ENCODE data around the gene MROH9.
"Not testable (repeated sequence)": the region's sequence is repeated elsewhere in the genome, so short reads cannot be mapped to it uniquely, and the experiment has no call there.

MROH9 gene, protein sequence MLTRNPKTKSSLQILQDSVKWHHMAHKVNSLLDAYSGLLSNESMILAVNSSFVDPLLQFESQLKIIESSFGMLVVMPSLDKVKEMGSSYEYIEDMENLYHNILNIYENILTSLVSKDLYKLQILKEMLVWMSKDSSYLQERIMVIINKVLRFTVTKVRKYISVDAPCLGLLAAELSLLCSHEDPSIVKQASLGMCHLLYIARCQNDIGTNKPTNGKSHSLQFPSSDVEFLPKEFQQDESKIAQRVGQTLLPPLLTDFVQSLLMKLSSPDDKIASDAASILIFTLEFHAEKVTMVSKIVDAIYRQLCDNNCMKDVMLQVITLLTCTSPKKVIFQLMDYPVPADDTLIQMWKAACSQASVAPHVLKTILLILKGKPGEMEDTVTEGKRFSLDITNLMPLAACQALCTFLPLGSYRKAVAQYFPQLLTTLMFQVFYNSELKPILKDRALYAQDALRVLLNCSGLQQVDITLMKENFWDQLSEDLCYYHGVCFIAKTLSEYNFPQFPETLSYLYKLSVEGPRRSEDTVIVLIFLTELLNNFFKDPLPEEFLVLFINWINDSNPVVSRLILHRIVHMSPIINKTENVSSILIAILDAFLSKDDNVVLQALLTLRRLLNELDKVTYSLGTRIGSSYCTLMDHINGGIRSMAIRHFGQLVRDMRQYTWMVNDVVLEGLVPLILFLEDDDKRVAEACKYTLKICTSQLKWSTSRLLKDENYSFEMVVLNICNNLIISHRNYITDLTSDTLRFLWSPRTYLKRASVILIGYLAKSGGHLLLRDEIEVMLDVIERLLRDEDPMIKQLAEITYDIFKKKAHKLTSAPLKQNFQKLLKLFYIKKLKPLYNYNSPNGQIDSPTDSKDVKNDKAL

GRCh38 chr1:170935231-170935630, at the start of gene MROH9:
TSS of gene MROH9 (plus strand) at chr1:170935534. CDS start at chr1:170945557, 10,023 bp downstream.
- DNase-seq (ENCODE audit: low read depth), result no peak

- no peak for DNase-seq (ENCODE audit: low read depth)
Measured at GRCh38 chr1:170885551-170885950, 49.8 kb upstream of the MROH9 start.

GRCh38 chr1:170886460-170886859, 48.9 kb upstream of the MROH9 start:
- DNase-seq (ENCODE audit: low read depth), result no peak

DNA sequence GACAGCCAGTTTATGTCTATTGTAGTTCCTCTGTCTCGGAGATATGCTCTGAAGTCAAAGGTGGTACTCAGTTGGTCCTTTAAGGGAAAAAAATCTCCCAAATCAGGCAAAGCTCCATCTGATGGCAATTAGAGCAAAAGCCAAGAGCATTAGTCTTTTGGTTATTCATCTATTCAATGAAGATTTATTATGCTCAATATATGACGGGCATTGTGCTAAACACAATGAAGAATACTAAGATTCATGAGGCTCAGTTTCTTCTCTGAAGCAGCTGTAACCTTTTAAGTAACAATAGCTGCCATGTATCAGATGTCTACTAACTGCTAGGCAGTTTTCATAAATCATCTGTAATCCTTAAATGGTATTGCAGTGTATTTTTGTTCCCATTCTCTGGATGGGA, 47.6 kb upstream of the MROH9 start:
- DNase-seq (ENCODE audit: low read depth), result no peak

- no peak for DNase-seq (ENCODE audit: low read depth)
Measured at GRCh38 chr1:170891872-170892271, 43.5 kb upstream of the MROH9 start.

DNA sequence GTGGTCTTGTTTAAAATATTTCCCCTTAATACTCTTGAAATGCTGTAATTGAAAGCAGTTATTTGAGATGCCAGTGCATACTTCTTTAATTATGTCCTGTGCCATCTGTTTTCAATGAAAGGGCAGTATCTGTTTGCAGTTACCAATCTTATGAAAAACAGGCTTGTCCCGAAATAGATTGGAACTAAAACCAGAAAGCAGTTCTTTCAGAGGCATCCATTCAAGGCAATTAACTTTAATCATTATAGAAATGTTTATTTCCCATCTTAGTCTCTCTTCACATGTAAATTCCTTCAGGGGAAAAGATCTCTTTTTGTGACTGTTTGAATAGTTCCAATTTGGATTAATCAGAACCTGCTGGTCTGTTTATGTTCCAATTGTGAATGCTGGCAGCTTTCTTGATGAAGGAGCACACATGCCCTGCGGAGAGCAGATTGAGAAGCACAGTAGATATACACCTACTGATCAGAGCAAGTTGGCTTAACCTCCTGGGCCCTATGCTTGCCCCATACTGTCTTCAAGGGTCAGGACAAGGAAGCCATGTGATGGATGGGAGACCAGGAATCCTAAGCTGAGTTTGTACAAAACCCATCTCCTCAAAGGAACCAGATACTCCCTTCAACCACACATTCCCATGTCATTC, 41.6 kb upstream of the MROH9 start:
- no peak for DNase-seq (ENCODE audit: low read depth)

DNA sequence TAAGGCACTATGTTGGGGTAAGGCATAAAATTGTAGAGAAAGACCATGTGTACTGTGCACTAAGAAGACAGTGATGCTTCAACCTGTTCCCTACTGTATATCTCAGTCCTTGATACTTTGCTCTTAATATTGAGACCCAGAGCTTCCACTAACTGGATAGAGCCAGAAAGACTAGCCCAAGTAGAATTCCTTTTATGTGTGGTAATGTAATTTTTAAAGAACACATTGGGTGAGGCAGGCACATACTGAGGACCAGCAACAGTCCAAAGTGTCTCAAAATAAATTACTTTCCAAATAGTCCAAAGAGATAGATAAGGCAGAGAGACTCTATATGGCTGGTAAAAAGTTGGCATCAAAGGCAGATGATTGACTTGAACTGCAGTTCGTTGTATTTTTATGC, 31.4 kb upstream of the MROH9 start:
- DNase-seq (ENCODE audit: low read depth), result no peak

GRCh38 chr1:170908942-170909341, 26.4 kb upstream of the MROH9 start:
- no peak for DNase-seq (ENCODE audit: low read depth)

DNA sequence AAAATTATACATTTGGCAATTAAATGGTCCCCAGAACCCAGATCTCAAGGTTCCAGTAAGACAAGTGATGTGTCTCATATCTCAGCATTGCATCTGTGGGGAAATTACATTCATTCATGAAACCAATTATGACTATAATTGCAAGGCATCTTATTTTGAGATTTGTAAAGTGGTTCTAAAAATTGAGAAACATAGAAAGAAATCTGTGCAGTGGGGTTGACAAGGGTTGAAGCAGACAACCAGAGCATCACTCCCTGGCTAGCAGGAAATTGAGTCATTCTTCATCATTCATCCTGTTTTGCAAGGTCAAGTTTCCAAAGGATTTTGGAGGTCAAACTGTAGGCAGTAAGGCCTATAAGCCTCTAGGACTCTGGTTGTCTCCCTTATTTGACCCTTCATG, 25.1 kb upstream of the MROH9 start:
- no peak for DNase-seq (ENCODE audit: low read depth)

GRCh38 chr1:170917373-170917772, 18.0 kb upstream of the MROH9 start:
- DNase-seq (ENCODE audit: low read depth), result no peak

DNA sequence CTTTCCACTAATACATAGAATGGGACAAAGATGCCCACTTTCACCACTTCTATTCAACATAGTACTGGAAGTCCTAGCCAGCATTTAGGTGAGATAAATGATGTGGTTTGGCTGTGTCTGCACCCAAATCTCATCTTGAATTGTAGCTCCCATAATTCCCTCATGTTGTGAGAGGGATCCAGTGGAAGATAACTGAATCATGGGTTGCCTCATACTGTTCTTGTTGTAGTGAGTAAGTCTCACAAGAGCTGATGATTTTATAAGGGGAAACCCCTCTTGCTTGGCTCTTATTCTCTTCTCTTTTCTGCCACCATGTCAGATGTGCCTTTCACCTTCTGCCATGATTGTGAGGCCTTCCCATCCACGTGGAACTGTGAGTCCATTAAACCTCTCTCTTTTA, 10.7 kb upstream of the MROH9 start:
- not testable (repeated sequence) for DNase-seq (ENCODE audit: low read depth)

DNA sequence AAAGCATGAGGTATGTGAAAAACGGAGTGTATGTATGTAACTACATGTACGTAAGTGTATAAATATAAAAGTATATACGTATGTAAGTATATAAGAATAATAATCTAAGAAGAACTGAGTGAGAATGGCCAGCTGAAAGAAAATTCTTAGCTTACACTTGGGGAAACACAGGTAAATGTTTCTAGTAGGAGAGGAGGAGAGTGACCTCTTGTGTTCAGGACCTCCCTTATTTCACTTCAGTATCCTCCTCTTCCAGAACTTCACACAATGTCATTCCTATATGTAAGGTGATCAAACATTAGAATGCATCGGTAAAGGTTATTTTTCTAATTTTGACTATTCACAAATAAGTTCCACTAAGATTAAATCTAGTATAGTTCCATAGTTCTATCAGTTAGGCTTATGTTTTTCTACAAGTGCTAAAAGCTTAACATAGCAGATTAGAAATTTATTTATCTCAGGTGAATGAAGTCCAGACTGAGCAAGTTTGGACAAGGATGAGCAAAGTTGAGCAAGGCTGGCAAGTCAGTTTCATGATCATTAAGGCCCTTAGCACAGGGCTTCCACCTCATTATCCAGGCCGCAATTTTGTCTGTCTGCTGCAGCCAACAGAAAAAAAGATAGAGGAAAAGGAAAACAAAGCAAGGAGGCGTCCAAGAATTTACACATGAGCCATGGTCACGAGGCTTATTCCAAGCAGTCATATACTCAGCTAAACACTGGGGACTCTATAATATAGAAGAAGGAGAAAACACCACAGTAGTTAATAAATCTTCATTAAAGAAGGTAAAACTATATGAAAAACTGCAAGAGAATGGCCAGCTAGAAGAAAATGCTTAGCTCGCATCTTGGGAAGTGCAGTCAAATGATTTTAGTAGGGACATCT, 7.1 kb upstream of the MROH9 start:
- no peak for DNase-seq (ENCODE audit: low read depth)

DNA sequence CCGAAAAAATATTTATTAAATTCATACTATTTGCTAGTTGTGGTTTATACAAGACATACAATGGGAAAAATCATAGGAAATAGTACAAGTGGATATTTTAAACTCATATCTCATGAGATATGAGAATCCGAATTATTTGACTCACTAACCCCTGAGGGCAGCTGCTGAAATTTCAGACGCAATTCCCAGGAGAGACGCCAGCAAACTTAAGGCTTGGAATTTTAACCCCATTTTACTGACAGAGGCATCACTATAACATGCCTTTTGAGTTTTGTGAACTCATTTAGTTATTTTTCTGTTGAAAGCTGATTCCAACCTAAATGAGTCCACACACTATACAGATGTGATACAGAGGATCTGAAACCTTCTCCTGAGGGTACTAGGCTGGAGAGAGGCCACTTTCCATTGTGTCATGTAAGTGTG, 5.9 kb upstream of the MROH9 start:
- DNase-seq (ENCODE audit: low read depth), result no peak

DNA sequence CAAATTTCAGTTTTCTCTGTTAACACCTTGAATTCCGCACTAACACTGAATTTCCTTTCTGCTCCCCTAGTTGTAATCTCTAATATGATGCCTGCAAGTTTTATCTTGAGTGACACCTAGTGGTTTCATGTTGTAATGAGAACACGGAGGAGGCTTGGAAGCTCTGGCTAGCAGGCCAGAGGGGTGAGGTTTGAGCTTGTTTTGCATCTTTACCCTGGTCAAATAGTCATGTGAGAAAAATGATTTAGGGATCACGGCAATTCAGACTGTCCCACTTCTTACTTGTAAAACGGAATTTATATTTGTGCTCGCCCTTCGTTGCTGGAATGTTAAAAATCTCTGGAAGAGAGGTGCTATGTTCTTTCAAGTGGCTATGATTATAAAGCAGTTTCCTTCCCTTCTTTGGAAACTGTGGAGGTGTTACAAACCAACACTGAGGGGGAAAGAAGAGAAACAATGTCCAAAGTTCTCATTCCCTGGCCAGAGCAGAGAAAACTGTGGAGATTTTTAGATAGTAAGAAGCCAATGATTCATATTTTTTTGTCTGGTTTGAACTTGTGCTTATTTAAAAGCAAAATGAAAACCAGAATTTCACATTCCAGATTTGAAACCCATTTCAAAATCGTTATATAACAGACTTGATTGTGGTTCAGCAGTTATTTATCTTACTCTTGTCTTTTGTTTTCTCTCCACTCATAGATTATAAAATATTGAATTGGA, 5.3 kb upstream of the MROH9 start:
- DNase-seq (ENCODE audit: low read depth), result no peak

DNA sequence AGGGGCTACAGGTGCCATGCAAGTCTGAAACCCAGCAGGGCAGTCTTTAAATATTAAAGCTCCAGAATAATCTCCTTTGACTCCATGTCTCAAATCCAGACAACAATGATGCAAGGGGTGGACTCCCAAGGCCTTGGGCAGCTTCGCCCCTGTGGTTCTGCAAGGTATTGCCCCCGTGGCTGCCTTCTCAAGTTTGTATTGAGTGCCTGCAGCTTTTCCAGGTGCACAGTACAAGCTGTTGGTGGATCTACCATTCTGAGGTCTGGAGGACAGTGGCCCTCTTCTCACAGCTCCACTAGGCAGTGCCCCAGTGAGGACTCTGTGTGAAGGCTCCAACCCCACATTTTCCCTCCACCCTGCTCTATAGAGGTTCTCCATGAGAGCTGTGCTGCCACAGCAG, 3.7 kb upstream of the MROH9 start:
- no peak for DNase-seq (ENCODE audit: low read depth)

- DNase-seq (ENCODE audit: low read depth), result no peak
Measured at GRCh38 chr1:170932236-170932635, 3.1 kb upstream of the MROH9 start.

- no peak for DNase-seq (ENCODE audit: low read depth)
Measured at GRCh38 chr1:170938281-170938680, 2.9 kb downstream of the MROH9 start.

DNA sequence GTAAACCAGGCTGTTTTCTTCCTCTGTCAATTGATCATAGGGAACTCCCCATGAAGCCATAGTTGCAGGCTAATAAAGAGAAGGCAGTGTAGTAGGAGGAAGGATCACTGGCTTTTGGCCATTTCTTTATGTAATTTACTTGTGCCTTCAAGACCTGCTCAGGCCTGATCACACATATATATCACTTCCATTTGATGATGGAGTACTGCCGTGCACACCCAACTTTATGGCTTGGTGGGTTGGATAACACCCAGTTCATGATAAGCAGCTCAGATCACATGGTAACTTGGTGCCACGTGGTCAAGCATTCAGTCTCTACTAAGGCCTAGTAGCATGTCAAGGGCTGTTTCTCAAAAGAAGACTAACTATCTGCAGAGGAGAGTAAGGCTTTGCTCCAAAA, 4.1 kb downstream of the MROH9 start:
- DNase-seq (ENCODE audit: low read depth), result no peak

- DNase-seq (ENCODE audit: low read depth), result not testable (repeated sequence)
Measured at GRCh38 chr1:170951744-170952143, 16.4 kb downstream of the MROH9 start.

DNA sequence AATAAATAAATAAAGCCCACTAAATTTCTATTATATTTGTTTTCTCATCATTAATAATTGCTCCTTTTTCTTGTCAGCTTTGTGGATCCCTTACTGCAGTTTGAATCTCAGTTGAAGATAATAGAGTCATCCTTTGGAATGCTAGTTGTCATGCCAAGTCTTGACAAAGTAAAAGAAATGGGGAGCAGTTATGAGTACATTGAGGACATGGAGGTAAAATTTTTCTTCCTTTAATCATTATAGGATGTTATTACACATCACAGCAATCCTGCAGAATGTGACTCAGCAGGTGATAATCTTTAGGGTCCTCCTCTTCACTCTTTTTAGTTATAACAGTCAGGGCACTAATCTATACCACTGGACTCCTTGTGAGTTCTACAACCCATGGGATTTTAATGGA, 24.1 kb downstream of the MROH9 start:
- no peak for DNase-seq (ENCODE audit: low read depth)

- no peak for DNase-seq (ENCODE audit: low read depth)
Measured at GRCh38 chr1:170964506-170964905, 29.2 kb downstream of the MROH9 start.
